GM10847 (cell line): Measurements from ENCODE around the gene METTL3.
A peak's percentile ranks its signal among the peaks of the same experiment; 100 is the strongest.

Source experiments
- POLR2A ChIP-seq: IDR thresholded peaks from 2 replicates; pipeline ENCODE4 v1.6.1; 2011; ENCODE audit not compliant: insufficient read length; ENCODE audit errors: extremely low read depth

Gene METTL3

DNA sequence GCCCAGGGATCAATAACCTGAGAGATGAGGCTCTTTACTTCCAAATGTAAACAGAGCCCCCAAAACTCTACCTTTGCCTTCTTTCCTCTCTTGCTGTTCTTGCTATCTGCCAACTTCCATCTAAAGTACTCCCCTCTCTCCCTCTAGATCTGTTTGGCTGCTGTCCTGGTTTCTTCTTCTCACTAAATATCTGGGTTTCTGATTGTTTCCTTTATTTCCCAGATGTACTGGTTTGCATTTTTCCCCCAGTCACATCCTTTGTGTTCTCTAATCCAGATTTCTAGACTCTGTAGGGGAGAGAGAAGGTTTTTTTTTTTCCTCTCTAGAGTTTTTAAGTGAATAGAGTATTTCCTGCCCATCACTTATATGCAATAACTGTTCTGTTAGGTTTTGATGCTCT lies 22.2 kb upstream of the METTL3 start:
- TF ChIP-seq POLR2A: no peak

GRCh38 chr14:21529515-21529914 lies 18.4 kb upstream of the METTL3 start:
- TF ChIP-seq POLR2A: no peak

DNA sequence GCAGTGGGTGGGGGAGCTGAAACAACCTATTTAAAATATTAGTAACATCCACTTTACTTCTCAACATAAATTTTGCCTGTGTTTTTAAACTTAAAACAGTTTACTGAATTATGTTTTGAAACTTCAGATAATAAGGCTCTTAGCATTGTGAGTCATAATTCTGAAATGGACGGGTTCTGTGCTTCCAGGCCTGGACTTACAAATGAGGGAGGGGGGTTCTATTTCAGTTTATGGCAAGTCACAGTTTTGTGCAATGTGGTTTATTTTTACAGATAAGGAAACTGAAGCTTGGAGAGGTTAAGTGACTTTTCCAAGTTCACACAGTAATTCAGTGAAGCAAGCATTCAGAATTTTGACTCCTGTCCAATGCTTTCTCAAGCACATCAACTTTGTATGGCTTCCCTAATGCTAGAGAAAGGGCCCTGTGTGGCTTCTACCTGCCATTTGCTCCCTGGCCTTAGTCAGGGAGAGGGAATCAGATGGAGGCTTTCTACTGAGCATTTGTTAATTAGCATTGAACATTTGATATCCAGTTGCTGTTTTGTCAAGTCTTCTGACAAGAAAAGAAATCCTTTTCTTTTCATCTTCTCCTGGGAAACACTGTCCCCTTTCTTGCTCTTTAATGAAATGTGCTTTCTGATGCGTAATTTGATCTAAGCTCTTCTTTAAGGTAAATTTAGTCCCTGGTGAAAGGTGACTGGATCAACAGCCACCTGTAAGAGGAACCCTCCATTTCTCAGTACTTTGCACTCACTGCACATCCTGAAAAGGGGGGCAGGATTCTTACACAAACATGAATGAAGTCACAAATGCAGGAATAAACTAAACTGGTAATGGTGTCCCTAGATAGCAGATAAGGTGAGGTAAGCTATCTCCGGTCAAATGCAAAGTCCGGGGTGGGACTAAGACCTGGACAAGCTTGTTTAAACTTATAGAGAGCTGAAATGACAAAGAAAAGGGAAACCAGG lies 17.5 kb upstream of the METTL3 start:
- no peak for TF ChIP-seq POLR2A

DNA sequence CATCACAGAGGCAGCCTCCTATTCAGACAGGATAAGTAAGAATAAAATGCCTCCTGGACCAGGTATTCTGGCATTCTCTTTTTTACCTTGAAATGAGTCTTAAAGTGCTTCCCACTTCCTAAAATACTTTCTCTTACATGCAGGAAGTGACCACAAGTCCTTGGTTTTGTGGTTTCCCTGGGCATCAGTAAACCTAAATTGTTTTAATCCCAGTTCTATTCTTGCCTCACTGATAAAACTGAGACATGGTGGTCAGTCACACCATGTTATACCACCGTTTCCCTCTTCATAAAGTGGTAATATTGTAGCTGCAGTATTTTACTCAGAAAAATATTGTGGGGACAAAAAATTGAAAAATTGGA lies 16.2 kb upstream of the METTL3 start:
- TF ChIP-seq POLR2A: no peak

DNA sequence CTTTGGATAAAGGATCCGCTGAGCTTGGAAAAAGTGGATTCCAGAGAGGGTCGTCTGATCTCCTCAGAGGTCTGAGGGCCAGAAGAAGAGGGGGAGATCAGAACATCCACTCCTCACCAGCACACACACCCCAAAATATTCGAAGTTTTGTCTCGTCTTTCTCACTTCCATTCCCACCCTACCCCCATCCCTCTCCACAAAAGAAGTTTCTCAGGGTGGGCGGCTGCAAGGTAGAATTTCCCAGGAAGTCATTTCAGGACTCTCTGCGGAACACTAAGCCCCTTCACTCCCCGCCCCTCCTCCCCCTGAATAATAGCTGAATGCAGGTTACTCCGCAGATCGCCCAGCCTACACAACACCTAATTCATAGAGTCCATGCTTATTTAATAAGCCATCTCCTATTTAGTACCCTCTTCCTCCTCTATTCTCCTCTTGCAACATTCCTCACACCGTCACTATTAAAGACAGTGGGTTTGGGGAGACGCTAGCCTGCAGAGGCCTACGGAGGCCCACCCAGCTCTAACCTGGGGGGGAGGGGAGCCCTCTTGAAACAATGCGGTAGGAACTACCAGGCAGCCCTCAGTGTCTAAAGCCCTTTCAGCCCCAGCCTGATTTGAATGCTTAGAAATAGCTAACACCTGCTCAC lies 15.7 kb upstream of the METTL3 start:
- TF ChIP-seq POLR2A: no peak

- peak; percentile 15 for TF ChIP-seq POLR2A
Observed at GRCh38 chr14:21525962-21526671, 15.0 kb upstream of the METTL3 start, which contains the start of gene SALL2. Gene SALL2 (minus strand): TSS chr14:21526346. CDS start chr14:21526127, 219 bp downstream.

DNA sequence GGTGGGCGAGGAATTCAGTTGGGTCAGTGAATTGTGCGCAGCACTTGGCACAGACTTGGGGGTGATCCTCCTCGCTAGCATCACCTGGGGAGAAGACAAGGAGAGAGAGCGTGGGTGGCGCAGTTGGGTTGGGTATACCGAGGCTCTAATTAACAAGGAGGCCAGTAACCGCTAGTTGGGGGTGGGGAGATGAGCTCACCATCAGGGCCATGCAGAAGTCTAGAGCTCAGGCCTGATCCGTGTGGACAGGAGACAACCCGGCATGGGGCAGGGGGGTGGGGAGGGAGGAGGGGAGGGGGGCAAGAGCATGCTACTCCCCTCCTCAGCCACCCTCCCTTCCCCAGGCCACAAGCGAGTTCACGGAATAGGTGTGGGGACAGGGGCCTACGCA lies 14.4 kb upstream of the METTL3 start:
- TF ChIP-seq POLR2A: no peak

GRCh38 chr14:21524575-21525490 lies 13.7 kb upstream of the METTL3 start:
- TF ChIP-seq POLR2A: no peak

GRCh38 chr14:21523203-21523602 lies 12.1 kb upstream of the METTL3 start:
- TF ChIP-seq POLR2A: no peak

DNA sequence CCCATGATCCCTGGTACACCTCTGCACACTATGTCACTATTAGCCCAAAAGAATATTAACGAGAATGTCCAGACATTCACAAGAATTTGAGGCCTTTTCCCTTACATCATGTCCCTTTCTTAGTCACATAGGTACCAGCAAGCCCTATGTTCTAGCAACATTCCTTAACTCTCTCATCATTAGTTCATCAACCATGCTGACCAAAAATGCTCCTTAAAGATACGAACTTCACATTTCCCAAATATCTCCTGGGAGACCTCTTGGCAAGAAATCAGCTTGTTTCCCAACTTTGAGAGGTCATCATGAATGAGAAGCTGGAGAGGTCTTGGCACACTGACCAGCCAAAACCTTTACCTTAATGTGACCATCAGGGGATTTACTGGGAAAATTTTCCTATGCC lies 10.4 kb upstream of the METTL3 start:
- TF ChIP-seq POLR2A: no peak

- TF ChIP-seq POLR2A: no peak
Observed at GRCh38 chr14:21520767-21521166, 9.6 kb upstream of the METTL3 start.

DNA sequence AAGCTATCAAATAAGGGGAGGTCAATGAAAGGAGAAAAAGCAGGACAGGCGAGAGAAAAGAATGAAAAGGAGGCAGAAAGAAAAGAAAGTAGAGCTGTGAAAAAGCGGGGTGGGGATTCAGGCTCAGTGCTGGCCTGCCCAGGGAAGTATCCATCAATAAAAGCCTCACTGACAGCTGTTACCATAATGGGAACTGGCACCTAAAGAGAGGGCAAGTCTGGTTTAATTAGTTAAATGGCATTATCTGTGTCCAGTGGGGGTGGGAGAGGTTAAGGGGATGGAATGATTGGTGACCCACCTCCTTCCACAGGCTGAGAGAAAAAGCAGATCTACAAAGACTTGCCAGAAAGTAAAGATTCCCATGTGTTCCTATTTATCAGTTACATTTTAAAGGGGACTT lies 7.6 kb upstream of the METTL3 start:
- TF ChIP-seq POLR2A: no peak

GRCh38 chr14:21514341-21514740 lies 3.2 kb upstream of the METTL3 start:
- no peak for TF ChIP-seq POLR2A

GRCh38 chr14:21509432-21510143 lies 1.6 kb downstream of the METTL3 start:
- TF ChIP-seq POLR2A: no peak
